H9 (cell line): ENCODE results near the gene CLMN. TPM values are rescaled to one million over a fixed set of nuclear protein-coding genes. Genes with fewer than 3 reads are reported as not detected.
"Not testable (repeated sequence)": the region's sequence is repeated elsewhere in the genome, so short reads cannot be mapped to it uniquely, and the experiment has no call there.

Source experiments
- DNase-seq: peaks from one replicate; pipeline ENCODE4 v3.0.0-alpha.2; 2017
- H2AFZ ChIP-seq: one replicate; pipeline ENCODE4 v1.6.1; 2013; ENCODE audit warnings: mild to moderate bottlenecking, low read length, control low read depth, moderate library complexity
- H2AK5ac ChIP-seq: 2 replicates; pipeline ENCODE4 v1.6.1; 2013; ENCODE audit warnings: low read length, control low read depth, mixed read lengths; ENCODE audit not compliant: insufficient read length
- H2BK120ac ChIP-seq: one replicate; pipeline ENCODE4 v1.6.1; 2013; ENCODE audit warnings: low read depth, mild to moderate bottlenecking, low read length, control low read depth, inconsistent platforms; ENCODE audit not compliant: poor library complexity, severe bottlenecking
- H2BK12ac ChIP-seq: 2 replicates; pipeline ENCODE4 v1.6.1; 2013; ENCODE audit warnings: low read length, control low read depth, mixed read lengths, low read depth; ENCODE audit not compliant: insufficient read length
- H2BK15ac ChIP-seq: 2 replicates; pipeline ENCODE4 v1.6.1; 2013; ENCODE audit warnings: low read depth, low read length, control low read depth
- H2BK20ac ChIP-seq: one replicate; pipeline ENCODE4 v1.6.1; 2013; ENCODE audit warnings: low read depth, mild to moderate bottlenecking, low read length, control low read depth, inconsistent platforms; ENCODE audit not compliant: poor library complexity, severe bottlenecking
- H2BK5ac ChIP-seq: 2 replicates; pipeline ENCODE4 v1.6.1; 2013; ENCODE audit warnings: low read length, control low read depth, mixed read lengths; ENCODE audit not compliant: insufficient read length
- H3K14ac ChIP-seq: 2 replicates; pipeline ENCODE4 v1.6.1; 2013; ENCODE audit warnings: low read length, control low read depth; ENCODE audit not compliant: insufficient read depth
- H3K18ac ChIP-seq: 2 replicates; pipeline ENCODE4 v1.6.1; 2013; ENCODE audit warnings: low read depth, mild to moderate bottlenecking, mixed read lengths, low read length, control low read depth; ENCODE audit not compliant: insufficient read length
- H3K23ac ChIP-seq: 2 replicates; pipeline ENCODE4 v1.6.1; 2013; ENCODE audit warnings: low read length, control low read depth, mixed read lengths, low read depth; ENCODE audit not compliant: insufficient read length
- H3K23me2 ChIP-seq: 2 replicates; pipeline ENCODE4 v1.6.1; 2013; ENCODE audit warnings: low read depth, mild to moderate bottlenecking, mixed read lengths, low read length, control low read depth; ENCODE audit not compliant: insufficient read length, poor library complexity, severe bottlenecking
- H3K27ac ChIP-seq: 2 replicates; pipeline ENCODE4 v1.5.1; 2013; ENCODE audit warnings: low read length, control low read depth, mixed read lengths, low read depth; ENCODE audit not compliant: insufficient read length
- H3K27me3 ChIP-seq: 2 replicates; pipeline ENCODE4 v1.6.1; 2013; ENCODE audit warnings: low read length, control low read depth, inconsistent platforms; ENCODE audit not compliant: insufficient read depth
- H3K4ac ChIP-seq: 2 replicates; pipeline ENCODE4 v1.6.1; 2013; ENCODE audit warnings: low read depth, mild to moderate bottlenecking, control low read depth, inconsistent platforms, low read length, moderate library complexity
- H3K4me1 ChIP-seq: 2 replicates; pipeline ENCODE4 v1.6.1; 2013; ENCODE audit warnings: low read length, control low read depth, inconsistent platforms; ENCODE audit not compliant: insufficient read depth
- H3K4me2 ChIP-seq: 2 replicates; pipeline ENCODE4 v1.6.1; 2013; ENCODE audit warnings: low read length, control low read depth, mixed read lengths; ENCODE audit not compliant: insufficient read length, insufficient read depth
- H3K56ac ChIP-seq: 2 replicates; pipeline ENCODE4 v1.6.1; 2013; ENCODE audit warnings: low read depth, mild to moderate bottlenecking, mixed read lengths, low read length, control low read depth; ENCODE audit not compliant: insufficient read length
- H3K79me1 ChIP-seq: 2 replicates; pipeline ENCODE4 v1.6.1; 2013; ENCODE audit warnings: low read depth, mild to moderate bottlenecking, moderate library complexity, low read length, control low read depth, inconsistent platforms; ENCODE audit not compliant: insufficient read depth, poor library complexity, severe bottlenecking
- H3K79me2 ChIP-seq: 2 replicates; pipeline ENCODE4 v1.6.1; 2013; ENCODE audit warnings: low read length, control low read depth, inconsistent platforms; ENCODE audit not compliant: insufficient read depth
- H3K9ac ChIP-seq: 2 replicates; pipeline ENCODE4 v1.6.1; 2013; ENCODE audit warnings: low read length, control low read depth, mixed read lengths; ENCODE audit not compliant: insufficient read length; ENCODE audit errors: extremely low read depth
- H3K9me3 ChIP-seq: one replicate; pipeline ENCODE4 v1.6.1; 2013; ENCODE audit warnings: low read depth, low read length, inconsistent platforms; ENCODE audit not compliant: control insufficient read depth
- H3T11ph ChIP-seq: one replicate; pipeline ENCODE4 v1.6.1; 2013; ENCODE audit warnings: mild to moderate bottlenecking, low read length, control low read depth, inconsistent platforms
- H4K20me1 ChIP-seq: one replicate; pipeline ENCODE4 v1.6.1; 2013; ENCODE audit not compliant: control insufficient read depth, insufficient read length, insufficient read depth
- H4K5ac ChIP-seq: 2 replicates; pipeline ENCODE4 v1.6.1; 2013; ENCODE audit warnings: low read depth, mild to moderate bottlenecking, mixed read lengths, low read length, control low read depth; ENCODE audit not compliant: insufficient read length
- H4K8ac ChIP-seq: replicated peaks from 2 replicates; pipeline ENCODE4 v1.6.1; 2013; ENCODE audit warnings: low read length, control low read depth, mixed read lengths, low read depth; ENCODE audit not compliant: insufficient read length
- H4K91ac ChIP-seq: 2 replicates; pipeline ENCODE4 v1.6.1; 2013; ENCODE audit warnings: low read depth, mild to moderate bottlenecking, moderate library complexity, mixed read lengths, low read length, control low read depth; ENCODE audit not compliant: insufficient read length
- H3K27ac Mint-ChIP-seq, 3 experiments: 2 replicates in 2 of 3; 3 replicates in 1 of 3; pipeline ENCODE4 v1.8.0; 2020 to 2021; ENCODE audit warnings: mixed read lengths in 3 of 3, mild to moderate bottlenecking in 1 of 3, moderate library complexity in 1 of 3
- H3K27me3 Mint-ChIP-seq: 2 replicates; pipeline ENCODE4 v1.8.0; 2021; ENCODE audit warnings: low read depth, mild to moderate bottlenecking, moderate library complexity, mixed read lengths
- H3K36me3 Mint-ChIP-seq, 3 experiments: 2 replicates in 2 of 3; 3 replicates in 1 of 3; pipeline ENCODE4 v1.8.0; 2020 to 2021; ENCODE audit warnings: low read depth in 3 of 3, mixed read lengths in 3 of 3; ENCODE audit not compliant: insufficient read depth in 1 of 3
- H3K4me1 Mint-ChIP-seq, 2 experiments: 2 replicates each; pipeline ENCODE4 v1.8.0; 2020; ENCODE audit warnings: mixed read lengths in 2 of 2
- H3K4me3 Mint-ChIP-seq, 2 experiments: 2 replicates in 1 of 2; 3 replicates in 1 of 2; pipeline ENCODE4 v1.8.0; 2020 to 2021; ENCODE audit warnings: mild to moderate bottlenecking in 2 of 2, mixed read lengths in 2 of 2, moderate library complexity in 1 of 2
- H3K9me3 Mint-ChIP-seq, 2 experiments: 2 replicates in 1 of 2; 3 replicates in 1 of 2; pipeline ENCODE4 v1.8.0; 2020; ENCODE audit warnings: mild to moderate bottlenecking in 2 of 2, mixed read lengths in 2 of 2, moderate library complexity in 1 of 2
- CTCF ChIP-seq: fragments of 200-600 bp; sonication (generic); conservative IDR thresholded peaks from 3 replicates; pipeline ENCODE4 v1.8.0; 2021; ENCODE audit warnings: antibody characterized with exemption, mild to moderate bottlenecking
- WGBS: extraction: QIAGEN DNeasy Blood & Tissue Kit; methylation state at CpG from one replicate; pipeline ENCODE4 v1.1.7; 2013; ENCODE audit warnings: missing lambda C conversion rate, low lambda C conversion rate, mixed read lengths; ENCODE audit not compliant: insufficient read length; ENCODE audit errors: extremely low coverage; 5-methylcytosine and 5-hydroxymethylcytosine counted together
- total RNA-seq: library from RNA; stranded (reverse); gene quantifications from 2 replicates; pipeline ENCODE4 v1.2.1, GENCODE V29; 2021

CLMN gene
- total RNA-seq, 1 experiment from 2014 or later = 7.6 TPM

GRCh38 chr14:95180966-95181741, 138.6 kb downstream of the CLMN start:
- no peak overlapping the region for H4K8ac ChIP-seq
- no peaks in the 10 kb centered on the region for H3K23me2 ChIP-seq
- Mint-ChIP-seq H3K4me3 (no peak overlapping the region), H3K36me3 (no peaks in the 10 kb centered on the region; a peak in 3 of 7 replicates), H3K9me3 (no peaks in the 10 kb centered on the region; a peak in 1 of 5 replicates), H3K4me1 (peaks cover 16 to 17% of the 10 kb centered on the region in 2 experiments), H3K27me3 (no peaks in the 10 kb centered on the region), H3K27ac (peak overlapping the region in 2 of 3 experiments; percentile 75 to 80; a peak in 5 of 7 replicates)
- no peak overlapping the region for H3K9ac ChIP-seq
- no peak overlapping the region for H3K4ac ChIP-seq
- no peak overlapping the region for H3K27ac ChIP-seq
- no CpG with 5 or more reads among the region's 8 CpGs for WGBS
- H2AK5ac ChIP-seq = no peak overlapping the region
- H3T11ph ChIP-seq = no peak overlapping the region
- DNase-seq = no peak
- no peak overlapping the region for H3K4me2 ChIP-seq
- H4K5ac ChIP-seq = no peak overlapping the region
- no peaks in the 10 kb centered on the region for H3K27me3 ChIP-seq
- H3K79me1 ChIP-seq = no peaks in the 10 kb centered on the region
- H4K91ac ChIP-seq = no peak overlapping the region
- no peak overlapping the region for H2BK5ac ChIP-seq
- H3K56ac ChIP-seq = no peak overlapping the region
- TF ChIP-seq CTCF = no peak
- H2BK20ac ChIP-seq = no peak overlapping the region
- H2BK15ac ChIP-seq = no peak overlapping the region
- no peaks in the 10 kb centered on the region for H4K20me1 ChIP-seq
- H3K23ac ChIP-seq = no peak overlapping the region
- no peaks in the 10 kb centered on the region for H3K79me2 ChIP-seq
- no peak overlapping the region for H2BK12ac ChIP-seq
- H2BK120ac ChIP-seq = no peak overlapping the region
- H2AFZ ChIP-seq = no peak overlapping the region
- H3K14ac ChIP-seq = no peak overlapping the region
- H3K9me3 ChIP-seq = no peaks in the 10 kb centered on the region
- H3K4me1 ChIP-seq = no peaks in the 10 kb centered on the region; the same call in 1 of the 2 replicates
- no peak overlapping the region for H3K18ac ChIP-seq

- not testable (repeated sequence) for H2AFZ ChIP-seq, H3K9me3 ChIP-seq
Measured at GRCh38 chr14:95175670-95176069, 144.0 kb downstream of the CLMN start.

More at GRCh38 chr14:95175670-95176069, 144.0 kb downstream of the CLMN start:
- H3K4me2 ChIP-seq, H3T11ph ChIP-seq, H3K9me3 Mint-ChIP-seq, H3K27me3 ChIP-seq, H3K9ac ChIP-seq, H4K5ac ChIP-seq, H2BK12ac ChIP-seq, H3K79me1 ChIP-seq, H3K18ac ChIP-seq, H2AK5ac ChIP-seq, H3K4me1 Mint-ChIP-seq, H3K23me2 ChIP-seq, H3K4ac ChIP-seq, H3K56ac ChIP-seq, H3K4me1 ChIP-seq, H3K27ac Mint-ChIP-seq, H2BK20ac ChIP-seq, H4K8ac ChIP-seq, H3K36me3 Mint-ChIP-seq, DNase-seq, H2BK120ac ChIP-seq, H3K27me3 Mint-ChIP-seq, H4K91ac ChIP-seq, H2BK15ac ChIP-seq, H3K14ac ChIP-seq, H4K20me1 ChIP-seq, H3K79me2 ChIP-seq, H3K23ac ChIP-seq, H2BK5ac ChIP-seq, H3K4me3 Mint-ChIP-seq, H3K27ac ChIP-seq: not testable (repeated sequence)
- WGBS = no CpG with 5 or more reads among the region's 3 CpGs
